ENCODE measurements around the gene TUBGCP4. TPM values are rescaled to one million over a fixed set of nuclear protein-coding genes. Genes with fewer than 3 reads are reported as not detected.
"Not testable (repeated sequence)": the region's sequence is repeated elsewhere in the genome, so short reads cannot be mapped to it uniquely, and the experiment has no call there.

Gene TUBGCP4
- total and polyA plus RNA-seq, 4 donors, result 3.5 to 16.3 (median 10.3) TPM

DNA sequence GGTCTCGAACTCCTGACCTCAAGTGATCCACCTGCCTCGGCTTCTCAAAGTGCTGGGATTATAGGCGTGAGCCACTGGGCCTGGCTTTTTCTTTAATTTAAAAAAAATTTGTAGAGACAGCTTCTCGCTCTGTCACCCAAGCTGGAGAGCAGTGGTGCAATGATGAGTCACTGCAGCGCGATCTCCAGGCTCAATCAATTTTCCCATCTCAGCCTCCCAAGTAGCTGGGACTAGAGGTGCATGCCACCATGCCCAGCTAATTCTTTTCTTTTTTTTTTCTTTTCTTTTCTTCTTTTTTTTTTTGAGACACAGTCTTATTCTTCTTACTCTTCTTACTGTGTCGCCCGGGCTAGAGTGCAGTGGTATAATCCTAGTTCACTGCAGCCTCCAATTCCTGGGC, 19.8 kb downstream of the TUBGCP4 start:
- H3K36me3 ChIP-seq (ENCODE audit: control insufficient read depth in 1 of 2, insufficient read depth in 2 of 2, low read length in 1 of 2), result peaks cover 2 to 8% of the 10 kb centered on the region in 2 donors
- 97 to 98% methylated on average over 8 of the region's 8 CpGs for WGBS, 2 donors

GRCh38 chr15:43393592-43393991, 22.7 kb downstream of the TUBGCP4 start:
- intact Hi-C loops (cut with DNase I); H3K27ac ChIP-seq (ENCODE audit: low read depth in 1 of 2, low read length in 2 of 2); H3K9me3 ChIP-seq (ENCODE audit: control insufficient read depth, low read length); DNase-seq; H3K4me3 ChIP-seq (ENCODE audit: low read length in 2 of 2); H3K36me3 ChIP-seq (ENCODE audit: control insufficient read depth in 1 of 2, insufficient read depth in 2 of 2, low read length in 1 of 2); H3K4me1 ChIP-seq (ENCODE audit: control insufficient read depth in 1 of 2, insufficient read depth in 2 of 2, low read length in 2 of 2); H3K27me3 ChIP-seq (ENCODE audit: control insufficient read depth in 1 of 2, insufficient read depth in 2 of 2, low read length in 1 of 2); ATAC-seq (ENCODE audit: low FRiP score): not testable (repeated sequence)
- 98 to 100% methylated on average over 6 of the region's 6 CpGs for WGBS, 2 donors

More for the DNA sequence above, 19.8 kb downstream of the TUBGCP4 start:
- ATAC-seq (ENCODE audit: low FRiP score) (no peak), DNase-seq (no peak)
- H3K27ac ChIP-seq (ENCODE audit: low read depth in 1 of 2, low read length in 2 of 2), result no peak overlapping the region
- H3K27me3 ChIP-seq (ENCODE audit: control insufficient read depth in 1 of 2, insufficient read depth in 2 of 2, low read length in 1 of 2), result no peaks in the 10 kb centered on the region
- no peak overlapping the region for H3K4me3 ChIP-seq (ENCODE audit: low read length in 2 of 2)
- no peaks in the 10 kb centered on the region for H3K9me3 ChIP-seq (ENCODE audit: control insufficient read depth, low read length)
- intact Hi-C loops (cut with DNase I), result no loop called here
- H3K4me1 ChIP-seq (ENCODE audit: control insufficient read depth in 1 of 2, insufficient read depth in 2 of 2, low read length in 2 of 2), result no peaks in the 10 kb centered on the region

DNA sequence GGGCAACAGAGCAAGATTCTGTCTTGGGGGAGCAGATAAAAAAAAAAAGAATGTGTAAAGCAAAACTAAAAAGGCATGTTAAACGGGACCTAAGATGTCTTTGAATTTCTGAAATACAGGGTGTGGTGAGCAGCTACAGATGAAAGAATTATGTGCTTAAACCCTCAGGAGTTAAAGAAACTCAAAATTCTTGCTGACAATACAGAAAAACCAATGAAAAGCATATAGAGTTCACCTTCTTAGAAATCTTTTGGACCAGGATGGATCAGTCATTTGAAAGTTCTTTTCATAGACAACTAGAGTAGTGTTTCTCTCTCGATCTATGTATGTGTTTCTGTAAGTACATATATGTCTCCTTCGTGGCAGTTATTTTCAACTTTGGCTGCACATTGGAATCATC, 31.4 kb downstream of the TUBGCP4 start:
- no peak overlapping the region for H3K4me3 ChIP-seq (ENCODE audit: low read length in 2 of 2)
- DNase-seq (no peak), ATAC-seq (ENCODE audit: low FRiP score) (no peak)
- intact Hi-C loops (cut with DNase I), result no loop called here
- H3K4me1 ChIP-seq (ENCODE audit: control insufficient read depth in 1 of 2, insufficient read depth in 2 of 2, low read length in 2 of 2), result no peaks in the 10 kb centered on the region
- 79 to 80% methylated on average over 3 of the region's 3 CpGs for WGBS, 2 donors
- H3K9me3 ChIP-seq (ENCODE audit: control insufficient read depth, low read length), result no peaks in the 10 kb centered on the region
- no peak overlapping the region for H3K27ac ChIP-seq (ENCODE audit: low read depth in 1 of 2, low read length in 2 of 2)
- no peaks in the 10 kb centered on the region for H3K27me3 ChIP-seq (ENCODE audit: control insufficient read depth in 1 of 2, insufficient read depth in 2 of 2, low read length in 1 of 2)
- H3K36me3 ChIP-seq (ENCODE audit: control insufficient read depth in 1 of 2, insufficient read depth in 2 of 2, low read length in 1 of 2), result peaks cover 4 to 9% of the 10 kb centered on the region in 2 donors

GRCh38 chr15:43403616-43404015, 32.7 kb downstream of the TUBGCP4 start:
- ATAC-seq (ENCODE audit: low FRiP score) (no peak), DNase-seq (no peak)
- intact Hi-C loops (cut with DNase I), result no loop called here
- no peaks in the 10 kb centered on the region for H3K4me1 ChIP-seq (ENCODE audit: control insufficient read depth in 1 of 2, insufficient read depth in 2 of 2, low read length in 2 of 2)
- no peak overlapping the region for H3K27ac ChIP-seq (ENCODE audit: low read depth in 1 of 2, low read length in 2 of 2)
- H3K9me3 ChIP-seq (ENCODE audit: control insufficient read depth, low read length), result no peaks in the 10 kb centered on the region
- no peaks in the 10 kb centered on the region for H3K27me3 ChIP-seq (ENCODE audit: control insufficient read depth in 1 of 2, insufficient read depth in 2 of 2, low read length in 1 of 2)
- WGBS, 2 donors, result 81 to 82% methylated on average over 8 of the region's 8 CpGs
- no peak overlapping the region for H3K4me3 ChIP-seq (ENCODE audit: low read length in 2 of 2)
- peaks cover 2 to 5% of the 10 kb centered on the region in 2 donors for H3K36me3 ChIP-seq (ENCODE audit: control insufficient read depth in 1 of 2, insufficient read depth in 2 of 2, low read length in 1 of 2)

DNA sequence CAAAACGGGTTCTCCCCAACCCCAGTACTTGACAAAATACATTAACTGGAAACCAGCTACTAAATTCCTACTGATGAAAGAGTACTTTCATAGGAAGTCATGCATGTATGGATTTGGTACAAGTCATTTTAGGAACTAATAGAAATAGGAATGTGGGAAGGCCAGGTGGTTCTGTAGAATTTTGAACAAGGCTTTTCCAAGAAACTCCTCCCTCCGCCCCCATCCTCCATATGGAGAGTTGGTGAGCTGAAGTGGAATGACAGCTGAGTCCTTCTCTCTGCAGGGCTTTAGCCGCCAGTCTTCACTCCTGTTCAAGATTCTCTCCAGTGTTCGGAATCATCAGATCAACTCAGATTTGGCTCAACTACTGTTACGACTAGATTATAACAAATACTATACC, 33.2 kb downstream of the TUBGCP4 start:
- DNase-seq (no peak), ATAC-seq (ENCODE audit: low FRiP score) (no peak)
- intact Hi-C loops (cut with DNase I), result no loop called here
- Histone ChIP-seq H3K36me3 (ENCODE audit: control insufficient read depth in 1 of 2, insufficient read depth in 2 of 2, low read length in 1 of 2) (peaks cover 5 to 7% of the 10 kb centered on the region in 2 donors), H3K4me1 (ENCODE audit: control insufficient read depth in 1 of 2, insufficient read depth in 2 of 2, low read length in 2 of 2) (no peaks in the 10 kb centered on the region), H3K4me3 (ENCODE audit: low read length in 2 of 2) (no peak overlapping the region), H3K27me3 (ENCODE audit: control insufficient read depth in 1 of 2, insufficient read depth in 2 of 2, low read length in 1 of 2) (no peaks in the 10 kb centered on the region), H3K27ac (ENCODE audit: low read depth in 1 of 2, low read length in 2 of 2) (no peak overlapping the region), H3K9me3 (ENCODE audit: control insufficient read depth, low read length) (no peaks in the 10 kb centered on the region)
- 87 to 88% methylated on average over 5 of the region's 5 CpGs for WGBS, 2 donors

DNA sequence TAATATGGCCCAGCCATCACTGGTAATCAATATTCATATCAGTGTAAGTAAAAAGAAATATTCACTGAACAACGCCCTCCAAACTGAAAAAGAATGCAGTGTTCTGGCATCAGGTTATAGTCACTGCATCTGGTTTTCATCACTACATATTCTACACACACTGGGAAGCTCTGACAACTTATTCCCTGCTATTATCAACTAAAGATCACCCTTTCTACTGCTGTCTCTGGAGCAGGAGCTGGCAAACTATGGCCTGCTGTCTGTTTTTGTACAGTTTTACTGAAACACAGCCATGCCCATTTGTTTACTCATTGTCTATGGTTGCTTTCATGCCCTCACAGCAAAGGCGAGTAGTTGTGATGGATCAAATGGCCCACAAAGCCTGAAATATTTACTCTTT, 35.3 kb downstream of the TUBGCP4 start:
- intact Hi-C loops (cut with DNase I), result no loop called here
- H3K27ac ChIP-seq (ENCODE audit: low read depth in 1 of 2, low read length in 2 of 2), result no peak overlapping the region
- no peaks in the 10 kb centered on the region for H3K9me3 ChIP-seq (ENCODE audit: control insufficient read depth, low read length)
- no peaks in the 10 kb centered on the region for H3K27me3 ChIP-seq (ENCODE audit: control insufficient read depth in 1 of 2, insufficient read depth in 2 of 2, low read length in 1 of 2)
- DNase-seq (no peak), ATAC-seq (ENCODE audit: low FRiP score) (no peak)
- H3K4me1 ChIP-seq (ENCODE audit: control insufficient read depth in 1 of 2, insufficient read depth in 2 of 2, low read length in 2 of 2), result no peaks in the 10 kb centered on the region
- H3K36me3 ChIP-seq (ENCODE audit: control insufficient read depth in 1 of 2, insufficient read depth in 2 of 2, low read length in 1 of 2), result peaks cover 9 to 11% of the 10 kb centered on the region in 2 donors
- 58 to 64% methylated on average over 2 of the region's 2 CpGs for WGBS, 2 donors
- no peak overlapping the region for H3K4me3 ChIP-seq (ENCODE audit: low read length in 2 of 2)

- peaks cover 9 to 11% of the 10 kb centered on the region in 2 donors for H3K36me3 ChIP-seq (ENCODE audit: control insufficient read depth in 1 of 2, insufficient read depth in 2 of 2, low read length in 1 of 2)
- intact Hi-C loops (cut with DNase I), result no loop called here
- no peaks in the 10 kb centered on the region for H3K9me3 ChIP-seq (ENCODE audit: control insufficient read depth, low read length)
- WGBS, 2 donors, result 85 to 86% methylated on average over 2 of the region's 2 CpGs
- no peak overlapping the region for H3K4me3 ChIP-seq (ENCODE audit: low read length in 2 of 2)
- no peaks in the 10 kb centered on the region for H3K27me3 ChIP-seq (ENCODE audit: control insufficient read depth in 1 of 2, insufficient read depth in 2 of 2, low read length in 1 of 2)
- DNase-seq (no peak), ATAC-seq (ENCODE audit: low FRiP score) (no peak)
- H3K4me1 ChIP-seq (ENCODE audit: control insufficient read depth in 1 of 2, insufficient read depth in 2 of 2, low read length in 2 of 2), result no peaks in the 10 kb centered on the region
- H3K27ac ChIP-seq (ENCODE audit: low read depth in 1 of 2, low read length in 2 of 2), result no peak overlapping the region
Measured at GRCh38 chr15:43406808-43407207, 35.9 kb downstream of the TUBGCP4 start.

DNA sequence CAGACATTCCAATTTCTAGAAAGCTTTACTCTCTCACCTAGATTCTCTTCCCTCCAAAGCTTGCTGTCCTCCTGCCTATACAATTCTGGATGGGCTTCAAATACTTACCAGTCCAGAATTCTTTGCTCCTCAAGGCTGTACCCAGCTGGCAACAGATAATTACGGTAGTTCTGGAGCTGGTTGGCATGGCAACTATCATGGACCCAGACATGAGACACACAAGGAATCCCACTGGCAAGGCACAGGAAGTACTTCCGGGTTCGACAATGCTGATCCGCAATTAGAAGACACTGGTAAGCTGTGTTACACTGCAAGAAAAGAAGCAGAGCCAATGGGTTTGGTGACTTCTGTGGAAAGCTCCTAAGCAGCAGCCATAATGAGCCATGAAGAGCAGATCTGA, 37.9 kb downstream of the TUBGCP4 start:
- no peak overlapping the region for H3K27ac ChIP-seq (ENCODE audit: low read depth in 1 of 2, low read length in 2 of 2)
- no peaks in the 10 kb centered on the region for H3K9me3 ChIP-seq (ENCODE audit: control insufficient read depth, low read length)
- WGBS, 2 donors, result 71 to 79% methylated on average over 4 of the region's 4 CpGs
- H3K36me3 ChIP-seq (ENCODE audit: control insufficient read depth in 1 of 2, insufficient read depth in 2 of 2, low read length in 1 of 2), result peaks cover 12 to 14% of the 10 kb centered on the region in 2 donors
- intact Hi-C loops (cut with DNase I), result no loop called here
- no peaks in the 10 kb centered on the region for H3K27me3 ChIP-seq (ENCODE audit: control insufficient read depth in 1 of 2, insufficient read depth in 2 of 2, low read length in 1 of 2)
- ATAC-seq (ENCODE audit: low FRiP score) (no peak), DNase-seq (no peak)
- no peaks in the 10 kb centered on the region for H3K4me1 ChIP-seq (ENCODE audit: control insufficient read depth in 1 of 2, insufficient read depth in 2 of 2, low read length in 2 of 2)
- no peak overlapping the region for H3K4me3 ChIP-seq (ENCODE audit: low read length in 2 of 2)

DNA sequence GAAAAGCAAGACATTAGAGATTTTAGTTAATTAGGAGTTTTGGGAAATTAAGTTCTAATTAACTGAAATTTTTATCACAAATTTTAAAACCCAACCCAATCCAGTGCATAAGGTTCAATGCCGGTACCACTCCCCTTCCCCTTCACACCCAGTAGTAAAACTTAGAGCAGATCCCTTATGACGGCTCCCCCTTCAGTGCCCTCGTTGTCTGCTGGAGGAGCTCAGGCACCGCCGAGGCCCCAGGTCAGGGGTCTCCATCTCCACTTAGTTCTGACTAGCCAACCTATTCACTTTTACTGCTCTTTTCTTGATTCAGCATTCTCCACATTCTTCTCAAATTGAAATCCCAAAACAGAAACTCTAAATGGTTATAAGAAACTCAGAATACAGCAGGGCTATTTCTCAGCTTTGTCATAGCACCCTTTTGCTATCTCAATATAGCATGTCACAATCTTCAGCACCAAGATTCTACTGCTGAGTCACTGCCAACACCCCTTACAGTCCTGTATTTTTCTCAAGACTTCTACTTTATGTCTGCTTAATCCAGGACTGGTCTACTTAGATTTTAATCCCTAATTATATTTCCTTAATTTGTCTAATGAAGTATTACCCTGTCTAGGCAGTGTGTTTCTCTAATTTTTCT, 39.8 kb downstream of the TUBGCP4 start:
- Histone ChIP-seq H3K27ac (ENCODE audit: low read depth in 1 of 2, low read length in 2 of 2) (no peak overlapping the region), H3K4me3 (ENCODE audit: low read length in 2 of 2) (no peak overlapping the region), H3K9me3 (ENCODE audit: control insufficient read depth, low read length) (no peaks in the 10 kb centered on the region), H3K36me3 (ENCODE audit: control insufficient read depth in 1 of 2, insufficient read depth in 2 of 2, low read length in 1 of 2) (peaks cover 14 to 23% of the 10 kb centered on the region in 2 donors), H3K4me1 (ENCODE audit: control insufficient read depth in 1 of 2, insufficient read depth in 2 of 2, low read length in 2 of 2) (no peaks in the 10 kb centered on the region), H3K27me3 (ENCODE audit: control insufficient read depth in 1 of 2, insufficient read depth in 2 of 2, low read length in 1 of 2) (no peaks in the 10 kb centered on the region)
- 80 to 88% methylated on average over 5 of the region's 5 CpGs for WGBS, 2 donors
- intact Hi-C loops (cut with DNase I), result no loop called here
- no peak for DNase-seq
- no peak for ATAC-seq (ENCODE audit: low FRiP score)
